SU-DHL-6 (cell line): ENCODE results near the gene GSN.

Experiments used
- H2AFZ ChIP-seq: fragments of 200-600 bp; sonication (generic); 2 replicates; pipeline ENCODE4 v1.6.1; 2014; ENCODE audit warnings: low read depth, mild to moderate bottlenecking, moderate library complexity, mixed read lengths, antibody characterized with exemption, low read length; ENCODE audit not compliant: severe bottlenecking
- H3F3A ChIP-seq: fragments of 200-600 bp; shearing (Covaris generic); 2 replicates; pipeline ENCODE4 v1.6.0; 2016; ENCODE audit warnings: antibody characterized with exemption, mild to moderate bottlenecking; ENCODE audit not compliant: insufficient read depth
- H3K27ac ChIP-seq: fragments of 200-600 bp; sonication (generic); 2 replicates; pipeline ENCODE4 v1.5.1; 2016; ENCODE audit warnings: low read depth, mild to moderate bottlenecking, low read length, moderate library complexity, mixed read lengths
- H3K27me3 ChIP-seq: fragments of 200-600 bp; sonication (generic), shearing (Covaris generic); 2 replicates; pipeline ENCODE4 v1.6.0; 2014; ENCODE audit warnings: mild to moderate bottlenecking, low read length
- H3K36me3 ChIP-seq: fragments of 200-600 bp; sonication (generic); 2 replicates; pipeline ENCODE4 v1.6.1; 2014; ENCODE audit warnings: mild to moderate bottlenecking, low read length, mixed read lengths
- H3K4me2 ChIP-seq: fragments of 300-600, 200-600 bp; shearing (Covaris generic), sonication (generic); 2 replicates; pipeline ENCODE4 v1.6.0; 2014; ENCODE audit warnings: low read length, low read depth, mild to moderate bottlenecking; ENCODE audit not compliant: poor library complexity, severe bottlenecking
- H3K4me3 ChIP-seq: fragments of 200-600 bp; sonication (generic); 2 replicates; pipeline ENCODE4 v1.5.1; 2014; ENCODE audit warnings: antibody characterized with exemption, low read length, mild to moderate bottlenecking, mixed read lengths; ENCODE audit not compliant: insufficient read depth, poor library complexity, severe bottlenecking
- H3K79me2 ChIP-seq: fragments of 200-600 bp; sonication (generic); 2 replicates; pipeline ENCODE4 v1.6.1; 2014; ENCODE audit warnings: mild to moderate bottlenecking, low read length, moderate library complexity; ENCODE audit not compliant: insufficient read depth
- H3K9ac ChIP-seq: fragments of 200-600 bp; sonication (generic); 2 replicates; pipeline ENCODE4 v1.7.0; 2014; ENCODE audit warnings: mild to moderate bottlenecking, low read length
- H3K9me2 ChIP-seq: fragments of 200-600 bp; sonication (generic); replicated peaks from 2 replicates; pipeline ENCODE4 v1.6.1; 2014; ENCODE audit warnings: low read length; ENCODE audit not compliant: insufficient read depth
- H3K9me3 ChIP-seq: fragments of 200-600 bp; sonication (generic); 2 replicates; pipeline ENCODE4 v1.6.1; 2014; ENCODE audit warnings: low read length, mixed read lengths; ENCODE audit not compliant: insufficient read depth
- H4K20me1 ChIP-seq: fragments of 200-600 bp; sonication (generic); 2 replicates; pipeline ENCODE4 v1.6.1; 2014; ENCODE audit warnings: low read depth, mild to moderate bottlenecking, antibody characterized with exemption, low read length, moderate library complexity, mixed read lengths
- CTCF ChIP-seq: fragments of 200-600 bp; sonication (generic); IDR thresholded peaks from one replicate; pipeline ENCODE4 v1.5.1; 2017; ENCODE audit warnings: antibody characterized with exemption, mild to moderate bottlenecking, low read length, moderate library complexity; ENCODE audit not compliant: insufficient read depth, poor library complexity, severe bottlenecking
- EZH2phosphoT487 ChIP-seq: fragments of 200-600 bp; sonication (generic), shearing (Covaris generic); conservative IDR thresholded peaks from 2 replicates; pipeline ENCODE4 v1.6.1; 2018; ENCODE audit warnings: mild to moderate bottlenecking, antibody characterized with exemption, low read length, moderate library complexity, mixed read lengths

The GSN gene

GRCh38 chr9:121284733-121285451, 16.9 kb downstream of the GSN start:
- Histone ChIP-seq H3F3A (no peaks in the 10 kb centered on the region), H2AFZ (no peak overlapping the region), H3K27ac (no peak overlapping the region), H3K9me3 (no peaks in the 10 kb centered on the region), H3K4me3 (no peak overlapping the region), H3K36me3 (no peaks in the 10 kb centered on the region), H3K4me2 (no peak overlapping the region), H4K20me1 (no peaks in the 10 kb centered on the region), H3K9me2 (no peaks in the 10 kb centered on the region), H3K27me3 (no peaks in the 10 kb centered on the region), H3K9ac (no peak overlapping the region), H3K79me2 (no peaks in the 10 kb centered on the region)
- TF ChIP-seq CTCF (no peak), EZH2phosphoT487 (no peak)

GRCh38 chr9:121285835-121286687, 18.1 kb downstream of the GSN start:
- Histone ChIP-seq H3K9me3 (no peaks in the 10 kb centered on the region), H3F3A (no peaks in the 10 kb centered on the region), H3K27me3 (no peaks in the 10 kb centered on the region), H3K79me2 (no peaks in the 10 kb centered on the region), H3K9me2 (no peaks in the 10 kb centered on the region), H3K4me2 (no peak overlapping the region), H2AFZ (no peak overlapping the region), H3K4me3 (no peak overlapping the region), H3K27ac (no peak overlapping the region), H4K20me1 (no peaks in the 10 kb centered on the region), H3K36me3 (no peaks in the 10 kb centered on the region), H3K9ac (no peak overlapping the region)
- TF ChIP-seq EZH2phosphoT487: no peak
- TF ChIP-seq CTCF: no peak

DNA sequence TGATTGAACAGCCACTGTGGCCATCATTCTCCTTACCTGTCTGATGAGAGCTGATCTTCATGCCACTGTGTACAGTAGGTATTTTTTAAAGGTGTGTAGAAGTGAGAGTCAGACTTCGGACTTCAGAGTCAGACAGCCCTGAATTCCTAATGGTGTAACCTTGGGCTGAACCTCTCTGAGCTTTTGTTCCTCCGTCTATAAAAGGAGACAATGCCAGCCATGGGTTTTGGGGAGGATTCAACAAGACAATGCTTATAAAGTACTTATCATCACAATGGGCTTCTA, 18.7 kb downstream of the GSN start:
- no peak overlapping the region for H2AFZ ChIP-seq
- no peaks in the 10 kb centered on the region for H3K9me3 ChIP-seq
- no peak overlapping the region for H3K4me3 ChIP-seq
- H3K9ac ChIP-seq: no peak overlapping the region
- no peaks in the 10 kb centered on the region for H3F3A ChIP-seq
- H3K9me2 ChIP-seq: no peaks in the 10 kb centered on the region
- TF ChIP-seq CTCF (no peak), EZH2phosphoT487 (no peak)
- H3K79me2 ChIP-seq: no peaks in the 10 kb centered on the region
- no peaks in the 10 kb centered on the region for H4K20me1 ChIP-seq
- H3K4me2 ChIP-seq: no peak overlapping the region
- H3K36me3 ChIP-seq: no peaks in the 10 kb centered on the region
- no peak overlapping the region for H3K27ac ChIP-seq
- H3K27me3 ChIP-seq: no peaks in the 10 kb centered on the region
